CD4-positive, alpha-beta T cell treated with Interferon gamma for 1 hour (primary cell): ENCODE measurements around the gene DNAH14.
"Not testable (repeated sequence)": the region's sequence is repeated elsewhere in the genome, so short reads cannot be mapped to it uniquely, and the experiment has no call there.

Source experiments
- DNase-seq: peaks from one replicate; pipeline ENCODE4 v3.0.0-alpha.2; 2020

Gene DNAH14

GRCh38 chr1:225260319-225260718 lies 330.8 kb downstream of the DNAH14 start:
- DNase-seq, result no peak

DNA sequence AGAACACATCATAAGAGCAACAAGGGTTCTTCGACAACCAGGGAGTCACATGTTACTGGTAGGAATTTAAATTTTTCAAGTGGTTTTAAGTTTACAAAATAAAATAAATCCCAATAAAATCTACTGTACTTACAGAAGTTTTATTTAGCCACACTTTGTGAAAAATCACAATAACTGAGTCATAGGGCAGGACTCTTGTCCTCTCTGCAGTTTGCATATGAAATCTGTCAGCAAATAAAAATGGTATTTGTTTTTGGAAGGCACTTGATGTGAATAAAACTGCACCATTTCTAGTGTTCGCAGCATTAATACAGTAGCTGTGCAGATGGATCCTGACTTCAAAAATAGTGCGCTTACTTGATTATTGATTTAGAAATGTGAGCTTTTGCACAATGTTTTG lies 348.0 kb downstream of the DNAH14 start:
- DNase-seq, result no peak

DNA sequence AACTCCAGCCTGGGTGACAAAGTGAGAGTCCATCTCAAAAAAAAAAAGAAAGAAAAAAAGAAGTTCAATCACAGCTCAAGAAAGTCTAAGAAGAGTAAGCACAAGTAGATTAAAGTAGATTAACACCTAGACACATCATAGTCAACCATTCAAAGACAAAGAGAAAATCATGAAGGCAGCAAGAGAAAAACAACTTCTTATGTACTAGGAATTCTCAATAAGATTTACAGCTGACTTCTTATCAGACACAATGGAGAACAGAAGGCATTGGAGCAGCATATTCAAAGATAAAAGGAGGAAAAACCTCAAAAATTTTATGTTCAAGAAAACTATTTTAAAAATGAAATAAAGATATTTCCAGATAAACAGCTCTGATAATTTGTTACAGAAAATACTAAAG lies 351.1 kb downstream of the DNAH14 start:
- no peak for DNase-seq

DNA sequence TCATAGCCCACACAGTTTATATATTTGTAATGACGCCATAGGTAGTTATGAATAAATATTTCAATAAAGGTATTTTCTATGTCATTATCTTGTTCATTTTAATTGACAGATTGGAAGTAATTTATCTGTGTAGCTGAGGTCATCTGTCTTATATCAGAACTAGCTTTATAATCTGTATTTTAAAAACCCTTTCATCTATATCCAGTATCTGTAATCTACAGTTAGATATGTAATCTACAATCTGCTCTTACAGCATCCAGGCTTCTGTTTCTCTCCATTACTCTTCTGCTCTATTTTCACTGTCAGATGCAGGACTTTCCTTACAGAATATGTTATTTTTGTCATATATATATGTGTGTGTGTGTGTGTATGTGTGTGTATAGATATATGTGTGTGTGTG lies 360.8 kb downstream of the DNAH14 start:
- DNase-seq, result no peak

- no peak for DNase-seq
Measured at GRCh38 chr1:225299624-225300023, 370.1 kb downstream of the DNAH14 start.

DNA sequence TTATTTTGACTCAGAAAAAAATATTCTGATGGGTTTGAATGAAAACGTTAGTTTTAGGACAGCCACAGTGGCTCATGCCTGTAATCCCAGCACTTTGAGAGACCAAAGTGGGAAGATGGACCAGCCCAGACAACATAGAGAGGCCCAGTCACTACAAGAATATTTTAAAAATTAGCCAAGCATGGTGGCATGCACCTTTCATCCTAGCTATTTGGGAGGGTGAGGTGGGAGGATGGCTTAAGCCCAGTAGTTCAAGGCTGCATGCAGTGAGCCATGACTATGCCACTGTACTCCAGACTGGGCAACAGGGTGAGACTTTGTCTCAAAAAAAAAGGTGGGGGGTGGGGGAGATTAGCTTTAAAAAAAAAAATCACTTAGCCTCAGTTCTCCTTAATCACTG lies 370.9 kb downstream of the DNAH14 start:
- DNase-seq, result no peak

GRCh38 chr1:225304996-225305395 lies 375.5 kb downstream of the DNAH14 start:
- DNase-seq, result no peak

GRCh38 chr1:225310544-225310943 lies 381.1 kb downstream of the DNAH14 start:
- DNase-seq, result not testable (repeated sequence)

DNA sequence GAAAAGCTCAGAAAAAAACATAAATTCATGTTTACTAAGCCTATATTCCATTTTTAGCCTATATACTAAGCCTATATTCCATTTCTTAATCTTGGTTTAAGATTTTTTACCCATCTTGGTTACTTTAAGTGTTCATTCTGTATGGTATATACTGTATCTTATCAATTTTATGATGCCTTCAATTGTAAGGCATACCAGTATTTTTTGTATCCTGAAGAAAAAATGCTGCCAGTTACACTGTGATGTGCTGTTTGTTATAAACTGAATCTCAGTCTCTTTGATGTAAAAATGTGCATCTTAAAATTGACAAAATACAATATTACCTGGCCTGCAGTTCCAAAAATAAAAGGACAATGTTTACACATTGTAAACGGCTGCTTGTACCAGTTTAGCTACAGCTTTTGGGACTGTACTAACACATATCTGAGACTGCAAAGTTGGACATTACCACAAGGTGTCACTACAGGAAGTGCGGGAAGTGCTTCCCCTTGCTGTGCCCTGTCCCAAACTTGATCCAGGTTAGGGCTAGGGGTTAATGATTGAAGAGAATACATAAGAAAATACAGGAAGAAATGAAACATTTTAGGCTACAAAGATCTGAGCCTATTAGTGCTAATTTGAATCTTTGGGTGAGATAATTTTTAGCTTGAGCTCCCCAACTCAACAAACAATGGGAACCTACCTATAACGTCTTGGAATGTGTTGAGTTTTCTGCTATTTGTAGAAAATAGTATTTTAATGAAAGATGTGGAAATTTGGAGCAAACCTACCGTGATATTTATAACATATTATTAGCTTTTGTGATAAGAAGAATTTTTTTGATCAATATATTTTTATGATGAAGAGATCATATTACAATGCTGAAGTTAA lies 389.5 kb downstream of the DNAH14 start:
- DNase-seq, result no peak

DNA sequence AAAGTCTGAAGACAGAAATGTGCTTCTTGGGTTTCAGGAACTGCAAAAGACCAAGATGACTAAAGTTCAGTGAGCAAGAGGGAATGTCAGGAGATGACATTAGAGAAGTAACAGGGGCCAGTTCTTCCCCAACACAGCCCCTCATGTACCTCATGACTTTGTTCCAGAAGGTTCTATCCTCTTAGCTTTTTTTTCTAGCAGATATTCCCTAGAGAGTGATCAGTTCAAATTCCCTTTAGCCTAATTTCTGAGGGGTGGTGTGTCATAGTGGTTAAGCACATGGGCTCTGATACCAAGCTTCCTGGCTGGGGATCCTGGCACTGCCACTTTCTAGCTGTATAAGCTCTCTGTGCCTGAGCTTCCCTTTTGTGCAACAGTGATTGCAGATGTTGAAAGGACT lies 390.4 kb downstream of the DNAH14 start:
- no peak for DNase-seq

DNA sequence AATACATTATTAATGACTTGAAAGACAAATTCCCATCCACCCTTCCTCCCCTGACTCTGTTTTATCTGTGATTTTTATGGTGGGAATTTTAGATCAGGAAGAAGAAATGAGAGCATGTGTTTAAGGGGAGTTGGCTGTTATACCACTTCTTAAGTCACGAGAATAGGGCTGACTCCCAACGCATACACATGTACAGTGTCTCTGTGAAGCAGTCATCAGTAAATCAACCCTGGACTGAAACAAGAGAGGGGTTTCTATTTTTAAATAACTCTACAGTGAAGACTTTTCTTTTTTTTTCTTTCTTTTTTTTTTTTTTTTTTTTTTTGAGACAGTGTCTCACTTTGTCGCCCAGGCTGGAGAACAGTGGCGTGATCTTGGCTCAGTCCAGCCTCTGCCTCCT lies 392.3 kb downstream of the DNAH14 start:
- DNase-seq, result no peak

GRCh38 chr1:225329041-225329440 lies 399.6 kb downstream of the DNAH14 start:
- DNase-seq, result no peak

GRCh38 chr1:225329996-225330395 lies 400.5 kb downstream of the DNAH14 start:
- DNase-seq, result not testable (repeated sequence)

DNA sequence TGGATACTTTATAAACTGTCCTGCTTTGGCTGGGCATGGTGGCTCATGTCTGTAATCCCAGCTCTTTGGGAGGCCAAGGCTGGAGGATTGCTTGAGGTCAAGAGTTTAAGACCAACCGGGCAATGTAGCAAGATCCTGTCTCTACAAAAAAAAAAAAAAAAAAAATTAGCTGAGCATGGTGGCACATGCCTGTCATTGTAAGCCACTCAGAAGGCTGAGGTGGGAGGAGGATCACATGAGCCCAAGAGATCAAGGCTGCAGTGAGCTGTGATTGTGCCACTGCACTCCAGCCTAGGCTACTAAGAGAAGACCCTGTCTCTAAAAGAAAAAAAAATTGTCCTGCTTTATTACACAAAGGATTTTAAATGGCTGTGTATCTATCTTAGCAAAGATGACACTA lies 403.2 kb downstream of the DNAH14 start:
- DNase-seq, result no peak

DNA sequence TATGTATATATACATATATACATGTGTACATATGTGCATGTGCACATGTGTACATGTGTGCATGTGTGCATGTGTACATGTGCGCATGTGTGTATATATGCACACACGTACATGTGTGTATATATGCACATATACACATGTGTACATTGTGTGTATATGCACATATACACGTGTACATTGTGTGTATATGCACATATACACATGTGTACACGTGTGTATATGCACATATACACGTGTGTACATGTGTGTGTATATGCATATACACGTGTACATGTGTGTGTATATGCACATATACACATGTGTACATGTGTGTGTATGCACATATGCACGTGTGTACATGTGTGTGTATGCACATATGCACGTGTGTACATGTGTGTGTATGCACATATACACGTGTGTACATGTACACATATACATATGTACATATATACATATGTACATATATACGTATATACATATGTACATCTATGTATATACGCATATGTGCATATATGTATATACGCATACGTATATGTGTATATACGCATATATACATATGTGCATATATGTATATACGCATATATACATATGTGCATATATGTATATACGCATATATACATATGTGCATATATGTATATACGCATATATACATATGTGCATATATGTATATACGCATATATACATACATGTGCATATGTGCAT lies 405.8 kb downstream of the DNAH14 start:
- DNase-seq, result not testable (repeated sequence)

- DNase-seq, result no peak
Measured at GRCh38 chr1:225338545-225338944, 409.1 kb downstream of the DNAH14 start.

GRCh38 chr1:225341642-225342041 lies 412.2 kb downstream of the DNAH14 start:
- DNase-seq, result no peak

DNA sequence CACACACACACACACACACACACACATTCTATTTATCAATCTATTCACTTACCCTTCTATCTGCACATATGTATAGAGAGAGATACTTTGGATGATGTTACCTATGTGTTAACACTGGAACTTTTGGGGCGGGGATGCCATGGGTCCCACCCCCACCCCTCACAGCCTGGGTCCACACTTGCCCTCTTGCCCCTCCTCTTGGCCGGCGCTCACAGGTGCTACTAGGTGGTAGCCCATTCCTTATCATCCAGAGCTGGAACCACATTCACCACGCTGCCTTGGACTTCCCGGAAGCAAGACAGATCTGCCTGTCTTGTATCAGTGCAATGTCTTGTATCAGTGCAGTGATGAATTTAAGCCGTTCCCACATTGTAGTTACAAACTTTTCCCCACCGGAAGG lies 413.2 kb downstream of the DNAH14 start:
- DNase-seq, result no peak

GRCh38 chr1:225343618-225344017 lies 414.1 kb downstream of the DNAH14 start:
- DNase-seq, result no peak

DNA sequence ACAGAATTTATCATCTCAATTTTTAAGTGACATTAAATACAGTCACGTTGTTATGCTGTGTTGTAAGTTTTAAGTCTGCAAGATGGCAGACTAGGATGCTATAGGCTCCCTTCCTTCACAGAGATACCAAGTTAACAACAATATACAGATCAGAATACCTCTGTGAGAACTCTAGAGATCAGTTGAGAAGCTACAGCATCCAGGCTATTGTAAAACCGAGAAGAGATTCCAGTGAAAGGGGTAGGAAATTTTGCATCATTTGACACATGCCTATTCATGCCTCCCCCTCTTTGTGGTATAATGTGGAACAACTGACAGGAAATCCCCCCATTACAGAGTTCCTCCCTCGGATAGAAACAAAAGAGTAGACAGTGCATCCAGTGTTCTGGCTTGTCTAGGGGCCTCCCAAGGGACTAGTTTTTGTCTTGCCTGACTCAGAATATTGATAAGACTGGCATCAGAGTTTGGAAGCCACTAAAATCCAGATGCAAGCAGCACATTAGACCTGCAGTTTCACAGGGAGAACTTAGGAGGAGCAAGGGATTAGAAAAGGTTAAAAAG lies 417.7 kb downstream of the DNAH14 start:
- DNase-seq, result no peak

- DNase-seq, result no peak
Measured at GRCh38 chr1:225348400-225348799, 418.9 kb downstream of the DNAH14 start.

GRCh38 chr1:225349826-225350225 lies 420.4 kb downstream of the DNAH14 start:
- no peak for DNase-seq

DNA sequence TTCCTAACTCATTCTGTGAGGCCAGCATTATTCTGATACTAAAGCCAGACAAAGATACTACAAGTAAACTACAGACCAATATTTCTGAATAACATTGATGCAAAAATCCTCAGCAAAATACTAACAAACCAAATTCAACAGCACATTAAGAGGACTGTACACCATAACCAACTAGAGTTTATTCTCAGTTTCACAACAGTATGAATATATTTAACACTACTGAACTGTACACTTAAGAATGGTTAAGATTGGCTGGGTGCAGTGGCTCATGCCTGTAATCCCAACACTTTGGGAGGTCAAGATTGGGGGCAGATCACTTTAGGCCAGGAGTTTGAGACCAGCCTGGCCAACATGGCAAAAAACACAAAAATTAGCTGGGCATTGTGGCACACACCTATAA lies 421.4 kb downstream of the DNAH14 start:
- DNase-seq, result no peak

- no peak for DNase-seq
Measured at GRCh38 chr1:225354906-225355305, 425.4 kb downstream of the DNAH14 start.
